DND-41 (cell line): ENCODE measurements around the gene SLC26A1.

Experiments
- ATAC-seq: fragments of 200-7000 bp; cut with Tn5 transposase; 3 replicates; pipeline ENCODE4 v1.9.1; 2021; ENCODE audit warnings: low read depth; ENCODE audit not compliant: insufficient read depth
- DNase-seq: peaks from one replicate; pipeline ENCODE4 v3.0.0-alpha.2; 2020
- H2AFZ ChIP-seq: 2 replicates; pipeline ENCODE4 v1.6.0; 2012; ENCODE audit warnings: low read depth, low read length
- H3K27ac ChIP-seq: 2 replicates; pipeline ENCODE4 v1.5.1; 2012; ENCODE audit warnings: low read length, inconsistent platforms
- H3K27me3 ChIP-seq: fragments of 200-600 bp; sonication (generic); 2 replicates; pipeline ENCODE4 v1.6.0; 2012; ENCODE audit warnings: low read length, mild to moderate bottlenecking, inconsistent platforms; ENCODE audit not compliant: insufficient read depth, poor library complexity
- H3K36me3 ChIP-seq: 2 replicates; pipeline ENCODE4 v1.5.1; 2012; ENCODE audit warnings: low read length, inconsistent platforms; ENCODE audit not compliant: insufficient read depth
- H3K4me1 ChIP-seq: 2 replicates; pipeline ENCODE4 v1.5.1; 2012; ENCODE audit warnings: mild to moderate bottlenecking, low read length; ENCODE audit not compliant: insufficient read depth
- H3K4me2 ChIP-seq: 2 replicates; pipeline ENCODE4 v1.6.0; 2012; ENCODE audit warnings: mild to moderate bottlenecking, moderate library complexity, low read length, inconsistent platforms; ENCODE audit not compliant: insufficient read depth
- H3K4me3 ChIP-seq, 2 experiments: fragments of 200-600 bp in 1 of 2; shearing (Covaris generic) in 1 of 2; 2 replicates each; pipeline ENCODE4 v1.5.1; 2012 to 2016; ENCODE audit warnings: inconsistent platforms in 2 of 2, low read length in 2 of 2, mild to moderate bottlenecking in 2 of 2, low read depth in 1 of 2, moderate library complexity in 1 of 2
- H3K79me2 ChIP-seq: 2 replicates; pipeline ENCODE4 v1.6.0; 2012; ENCODE audit warnings: low read length, inconsistent platforms; ENCODE audit not compliant: insufficient read depth
- H3K9ac ChIP-seq: 2 replicates; pipeline ENCODE4 v1.6.0; 2012; ENCODE audit warnings: low read depth, mild to moderate bottlenecking, inconsistent platforms, low read length, moderate library complexity
- H3K9me3 ChIP-seq: 2 replicates; pipeline ENCODE4 v1.5.1; 2012; ENCODE audit warnings: low read length, moderate library complexity, mild to moderate bottlenecking, inconsistent platforms; ENCODE audit not compliant: insufficient read depth, severe bottlenecking
- H4K20me1 ChIP-seq: 2 replicates; pipeline ENCODE4 v1.6.0; 2012; ENCODE audit warnings: low read length; ENCODE audit not compliant: insufficient read depth
- EZH2 ChIP-seq: IDR thresholded peaks from 3 replicates; pipeline ENCODE4 v1.6.1; 2012; ENCODE audit warnings: borderline replicate concordance, low read depth, mild to moderate bottlenecking, moderate library complexity, low read length, inconsistent platforms; ENCODE audit not compliant: severe bottlenecking
- TF ChIP-seq, protein P1 (sequence below): IDR thresholded peaks from 2 replicates; pipeline ENCODE4 v1.5.1; 2012; ENCODE audit warnings: borderline replicate concordance, low read length, moderate library complexity, mild to moderate bottlenecking; ENCODE audit not compliant: poor library complexity, severe bottlenecking; ENCODE audit errors: extremely low read depth

The SLC26A1 gene

DNA sequence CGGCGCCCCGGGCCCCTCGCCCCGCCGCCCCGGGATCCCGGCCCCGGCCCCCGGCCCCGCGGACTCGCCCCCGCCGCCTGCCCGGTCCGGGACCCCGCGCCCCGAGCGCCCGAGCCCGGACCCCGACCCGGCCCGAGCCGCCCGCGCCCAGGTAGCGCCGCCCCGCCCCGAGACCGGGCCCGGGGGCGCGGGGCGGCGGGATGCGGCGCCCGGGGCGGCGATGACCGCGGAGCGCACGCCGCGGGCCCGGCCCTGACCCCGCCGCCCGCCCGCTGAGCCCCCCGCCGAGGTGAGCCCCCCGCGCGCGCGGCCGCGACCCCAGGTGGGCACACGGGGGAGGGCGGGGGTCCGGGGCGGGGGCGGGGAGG is 18.4 kb upstream of the SLC26A1 start:
- DNase-seq = no peak
- H3K36me3 ChIP-seq = no peaks in the 10 kb centered on the region
- no peak for ATAC-seq
- H3K4me1 ChIP-seq = no peaks in the 10 kb centered on the region
- H3K9me3 ChIP-seq = no peaks in the 10 kb centered on the region
- no peak overlapping the region for H3K9ac ChIP-seq
- peaks cover 3% of the 10 kb centered on the region; the same call in 1 of the 2 replicates for H4K20me1 ChIP-seq
- H2AFZ ChIP-seq = no peak overlapping the region
- no peaks in the 10 kb centered on the region for H3K79me2 ChIP-seq
- TF ChIP-seq, protein P1, sequence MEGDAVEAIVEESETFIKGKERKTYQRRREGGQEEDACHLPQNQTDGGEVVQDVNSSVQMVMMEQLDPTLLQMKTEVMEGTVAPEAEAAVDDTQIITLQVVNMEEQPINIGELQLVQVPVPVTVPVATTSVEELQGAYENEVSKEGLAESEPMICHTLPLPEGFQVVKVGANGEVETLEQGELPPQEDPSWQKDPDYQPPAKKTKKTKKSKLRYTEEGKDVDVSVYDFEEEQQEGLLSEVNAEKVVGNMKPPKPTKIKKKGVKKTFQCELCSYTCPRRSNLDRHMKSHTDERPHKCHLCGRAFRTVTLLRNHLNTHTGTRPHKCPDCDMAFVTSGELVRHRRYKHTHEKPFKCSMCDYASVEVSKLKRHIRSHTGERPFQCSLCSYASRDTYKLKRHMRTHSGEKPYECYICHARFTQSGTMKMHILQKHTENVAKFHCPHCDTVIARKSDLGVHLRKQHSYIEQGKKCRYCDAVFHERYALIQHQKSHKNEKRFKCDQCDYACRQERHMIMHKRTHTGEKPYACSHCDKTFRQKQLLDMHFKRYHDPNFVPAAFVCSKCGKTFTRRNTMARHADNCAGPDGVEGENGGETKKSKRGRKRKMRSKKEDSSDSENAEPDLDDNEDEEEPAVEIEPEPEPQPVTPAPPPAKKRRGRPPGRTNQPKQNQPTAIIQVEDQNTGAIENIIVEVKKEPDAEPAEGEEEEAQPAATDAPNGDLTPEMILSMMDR = no peak
- no peak for TF ChIP-seq EZH2
- H3K27ac ChIP-seq = no peak overlapping the region
- no peak overlapping the region for H3K4me3 ChIP-seq
- H3K27me3 ChIP-seq = no peaks in the 10 kb centered on the region
- H3K4me2 ChIP-seq = no peak overlapping the region

DNA sequence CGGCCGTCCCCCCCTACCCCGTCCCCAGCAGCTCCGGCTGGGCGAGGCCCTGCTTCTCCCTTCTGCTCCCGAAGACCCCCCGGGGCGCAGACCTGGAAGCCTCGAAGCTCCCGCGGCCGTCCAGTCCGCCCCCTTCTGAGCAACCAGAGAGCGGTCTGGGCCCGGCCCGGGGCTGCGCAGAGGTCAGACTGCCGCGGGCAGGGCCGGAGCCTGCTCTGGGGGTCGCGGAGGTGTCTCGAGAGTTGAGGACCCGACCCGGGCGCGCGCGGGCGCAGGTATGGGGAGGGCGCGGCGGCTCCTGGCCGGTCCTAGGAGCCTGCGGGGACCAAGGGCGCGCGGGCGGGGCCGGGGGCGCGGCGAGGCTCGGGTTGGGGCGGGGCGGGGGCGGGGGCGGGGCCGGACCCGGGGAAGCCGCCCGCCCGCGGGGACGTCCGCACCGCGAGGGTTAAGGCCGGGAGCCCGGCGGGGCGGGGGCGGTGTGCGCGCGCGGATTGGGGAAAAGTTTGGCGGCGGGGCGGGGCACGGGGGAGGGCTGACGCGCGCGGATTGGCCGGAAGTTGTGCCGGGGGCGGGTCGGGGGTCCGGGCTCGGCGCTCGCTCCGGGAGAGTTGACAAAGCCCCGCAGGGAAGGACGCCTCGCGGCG is 17.9 kb upstream of the SLC26A1 start, which contains the start of gene FGFRL1:
TSS of gene FGFRL1 (plus strand) at position 605 of the 644 bp plus-strand sequence. CDS start 860 bp downstream, outside the sequence.
- H3K27ac ChIP-seq = no peak within 1 kb of the TSS
- no peak within 1 kb of the TSS for H3K9ac ChIP-seq
- no peaks in the 10 kb centered on the region for H3K27me3 ChIP-seq
- no peaks in the 10 kb centered on the region for H3K4me1 ChIP-seq
- no peak within 1 kb of the TSS for H3K4me2 ChIP-seq
- DNase-seq (no peak), ATAC-seq (no peak)
- no peaks in the 10 kb centered on the region for H3K36me3 ChIP-seq
- H4K20me1 ChIP-seq = peaks cover 3% of the 10 kb centered on the region; the same call in 1 of the 2 replicates
- H3K4me3 ChIP-seq = no peak within 1 kb of the TSS
- no peak within 1 kb of the TSS for H2AFZ ChIP-seq
- H3K79me2 ChIP-seq = no peaks in the 10 kb centered on the region
- H3K9me3 ChIP-seq = no peaks in the 10 kb centered on the region
- TF ChIP-seq, protein P1 = no peak
- TF ChIP-seq EZH2 = no peak

DNA sequence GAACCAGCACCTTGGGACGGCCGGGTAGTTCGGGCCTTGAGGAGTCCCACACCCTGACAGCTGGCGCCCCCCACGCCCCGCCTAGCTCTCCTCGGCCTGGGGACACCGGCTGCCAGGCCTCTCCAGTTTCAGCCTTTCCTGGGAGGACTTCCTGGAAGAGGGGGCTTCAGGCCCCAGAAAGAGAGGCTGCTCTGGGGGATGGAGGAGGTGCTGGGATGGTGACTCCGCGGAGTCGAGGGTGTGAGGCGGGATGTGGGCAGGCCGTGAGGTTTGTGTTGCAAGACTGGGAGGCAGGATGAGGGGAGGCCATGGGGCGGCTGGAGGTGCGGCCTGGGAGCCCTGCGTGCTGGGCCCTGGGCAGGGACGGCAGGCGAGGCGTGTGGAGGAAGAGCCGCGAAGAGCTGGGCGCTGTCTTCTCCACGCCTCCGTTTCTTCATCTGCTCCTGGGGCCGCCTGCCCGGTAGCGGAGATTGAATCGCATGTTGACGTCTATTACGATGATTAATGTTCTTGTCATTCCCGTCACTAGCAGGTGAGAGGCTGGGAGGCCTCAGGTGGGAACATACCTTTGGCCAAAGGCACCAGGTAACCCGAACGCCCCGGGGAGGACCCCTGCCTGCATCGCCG is 17.3 kb upstream of the SLC26A1 start:
- H3K79me2 ChIP-seq = no peaks in the 10 kb centered on the region
- no peak overlapping the region for H3K27ac ChIP-seq
- H3K9me3 ChIP-seq = no peaks in the 10 kb centered on the region
- TF ChIP-seq EZH2 = no peak
- TF ChIP-seq, protein P1 = no peak
- H2AFZ ChIP-seq = no peak overlapping the region
- H3K4me3 ChIP-seq = no peak overlapping the region
- no peaks in the 10 kb centered on the region for H3K36me3 ChIP-seq
- H3K4me1 ChIP-seq = no peaks in the 10 kb centered on the region
- H3K9ac ChIP-seq = no peak overlapping the region
- DNase-seq = no peak
- no peaks in the 10 kb centered on the region for H3K27me3 ChIP-seq
- no peak for ATAC-seq
- no peak overlapping the region for H3K4me2 ChIP-seq
- peaks cover 3% of the 10 kb centered on the region; the same call in 1 of the 2 replicates for H4K20me1 ChIP-seq
